ENCODE results near the gene CYTH1. TPM values are rescaled to one million over a fixed set of nuclear protein-coding genes. Genes with fewer than 3 reads are reported as not detected.

CYTH1 gene
- total and polyA plus RNA-seq, 3 donors from 2014 or later = 40.8 to 47.9 (median 42.2) TPM

- intact Hi-C loops (cut with DNase I; ENCODE audit: low total_unique reads) = no loop called here
- H3K4me1 ChIP-seq = no peaks in the 10 kb centered on the region
- H3K27ac ChIP-seq = no peak overlapping the region
- no peaks in the 10 kb centered on the region for H3K9me3 ChIP-seq
- H3K4me3 ChIP-seq = no peak overlapping the region
- H3K36me3 ChIP-seq (ENCODE audit: low read depth, missing control alignments) = no peaks in the 10 kb centered on the region
- WGBS, 2 donors = 93 to 96% methylated on average over 3 to 6 of the region's 6 CpGs
- H3K27me3 ChIP-seq = no peaks in the 10 kb centered on the region
- TF ChIP-seq CTCF (IDR thresholded peaks at IDR 0.05) (no peak), POLR2A (IDR thresholded peaks at IDR 0.05) (no peak)
- DNase-seq = no peak
These were observed 140.8 kb downstream of the CYTH1 start for GRCh38 chr17:78641243-78641642.

GRCh38 chr17:78640700-78641099, 141.4 kb downstream of the CYTH1 start:
- WGBS, 2 donors = 73 to 84% methylated on average over 4 of the region's 4 CpGs
- DNase-seq = no peak
- no peak overlapping the region for H3K27ac ChIP-seq
- no peak overlapping the region for H3K4me3 ChIP-seq
- H3K4me1 ChIP-seq = no peaks in the 10 kb centered on the region
- H3K9me3 ChIP-seq = no peaks in the 10 kb centered on the region
- H3K36me3 ChIP-seq (ENCODE audit: low read depth, missing control alignments) = no peaks in the 10 kb centered on the region
- H3K27me3 ChIP-seq = no peaks in the 10 kb centered on the region
- intact Hi-C loops (cut with DNase I; ENCODE audit: low total_unique reads) = no loop called here
- TF ChIP-seq POLR2A (IDR thresholded peaks at IDR 0.05) = no peak
- no peak for TF ChIP-seq CTCF (IDR thresholded peaks at IDR 0.05)

GRCh38 chr17:78637643-78638420, 144.2 kb downstream of the CYTH1 start:
- Histone ChIP-seq H3K9me3 (no peaks in the 10 kb centered on the region), H3K27ac (no peak overlapping the region), H3K4me3 (no peak overlapping the region), H3K27me3 (no peaks in the 10 kb centered on the region), H3K4me1 (no peaks in the 10 kb centered on the region), H3K36me3 (ENCODE audit: low read depth, missing control alignments) (no peaks in the 10 kb centered on the region)
- WGBS, 2 donors = 86 to 87% methylated on average over 16 of the region's 16 CpGs
- no peak for TF ChIP-seq POLR2A (IDR thresholded peaks at IDR 0.05)
- no peak for DNase-seq
- intact Hi-C loops (cut with DNase I; ENCODE audit: low total_unique reads) = no loop called here

- Histone ChIP-seq H3K9me3 (no peaks in the 10 kb centered on the region), H3K4me1 (no peaks in the 10 kb centered on the region), H3K27me3 (no peaks in the 10 kb centered on the region), H3K36me3 (ENCODE audit: low read depth, missing control alignments) (no peaks in the 10 kb centered on the region), H3K27ac (no peak overlapping the region), H3K4me3 (no peak overlapping the region)
- no peak for DNase-seq
- intact Hi-C loops (cut with DNase I; ENCODE audit: low total_unique reads) = no loop called here
- 91 to 95% methylated on average over 11 of the region's 11 CpGs for WGBS, 2 donors
- TF ChIP-seq CTCF (IDR thresholded peaks at IDR 0.05) = no peak
- no peak for TF ChIP-seq POLR2A (IDR thresholded peaks at IDR 0.05)
These were observed 144.9 kb downstream of the CYTH1 start for GRCh38 chr17:78637146-78637545.

- 90 to 92% methylated on average over 4 of the region's 4 CpGs for WGBS, 2 donors
- TF ChIP-seq POLR2A (IDR thresholded peaks at IDR 0.05) (no peak), CTCF (IDR thresholded peaks at IDR 0.05) (no peak)
These were observed 147.9 kb downstream of the CYTH1 start for GRCh38 chr17:78634154-78634553.

More at GRCh38 chr17:78634154-78634553, 147.9 kb downstream of the CYTH1 start:
- Histone ChIP-seq H3K4me1 (no peaks in the 10 kb centered on the region), H3K27me3 (no peaks in the 10 kb centered on the region), H3K27ac (no peak overlapping the region), H3K4me3 (no peak overlapping the region), H3K9me3 (no peaks in the 10 kb centered on the region), H3K36me3 (ENCODE audit: low read depth, missing control alignments) (no peaks in the 10 kb centered on the region)
- DNase-seq = no peak
- intact Hi-C loops (cut with DNase I; ENCODE audit: low total_unique reads) = no loop called here

All from testis (tissue), 3 donors.